HG02884 (cell line): ENCODE data around the gene TBX6.
"Not testable (repeated sequence)": the region's sequence is repeated elsewhere in the genome, so short reads cannot be mapped to it uniquely, and the experiment has no call there.

Experiments used
- ATAC-seq: cut with Tn5 transposase; IDR thresholded peaks from one replicate; pipeline ENCODE4 v1.9.1; 2021; ENCODE audit warnings: mild to moderate bottlenecking, moderate library complexity; ENCODE audit not compliant: unreplicated experiment

TBX6 gene, protein sequence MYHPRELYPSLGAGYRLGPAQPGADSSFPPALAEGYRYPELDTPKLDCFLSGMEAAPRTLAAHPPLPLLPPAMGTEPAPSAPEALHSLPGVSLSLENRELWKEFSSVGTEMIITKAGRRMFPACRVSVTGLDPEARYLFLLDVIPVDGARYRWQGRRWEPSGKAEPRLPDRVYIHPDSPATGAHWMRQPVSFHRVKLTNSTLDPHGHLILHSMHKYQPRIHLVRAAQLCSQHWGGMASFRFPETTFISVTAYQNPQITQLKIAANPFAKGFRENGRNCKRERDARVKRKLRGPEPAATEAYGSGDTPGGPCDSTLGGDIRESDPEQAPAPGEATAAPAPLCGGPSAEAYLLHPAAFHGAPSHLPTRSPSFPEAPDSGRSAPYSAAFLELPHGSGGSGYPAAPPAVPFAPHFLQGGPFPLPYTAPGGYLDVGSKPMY

DNA sequence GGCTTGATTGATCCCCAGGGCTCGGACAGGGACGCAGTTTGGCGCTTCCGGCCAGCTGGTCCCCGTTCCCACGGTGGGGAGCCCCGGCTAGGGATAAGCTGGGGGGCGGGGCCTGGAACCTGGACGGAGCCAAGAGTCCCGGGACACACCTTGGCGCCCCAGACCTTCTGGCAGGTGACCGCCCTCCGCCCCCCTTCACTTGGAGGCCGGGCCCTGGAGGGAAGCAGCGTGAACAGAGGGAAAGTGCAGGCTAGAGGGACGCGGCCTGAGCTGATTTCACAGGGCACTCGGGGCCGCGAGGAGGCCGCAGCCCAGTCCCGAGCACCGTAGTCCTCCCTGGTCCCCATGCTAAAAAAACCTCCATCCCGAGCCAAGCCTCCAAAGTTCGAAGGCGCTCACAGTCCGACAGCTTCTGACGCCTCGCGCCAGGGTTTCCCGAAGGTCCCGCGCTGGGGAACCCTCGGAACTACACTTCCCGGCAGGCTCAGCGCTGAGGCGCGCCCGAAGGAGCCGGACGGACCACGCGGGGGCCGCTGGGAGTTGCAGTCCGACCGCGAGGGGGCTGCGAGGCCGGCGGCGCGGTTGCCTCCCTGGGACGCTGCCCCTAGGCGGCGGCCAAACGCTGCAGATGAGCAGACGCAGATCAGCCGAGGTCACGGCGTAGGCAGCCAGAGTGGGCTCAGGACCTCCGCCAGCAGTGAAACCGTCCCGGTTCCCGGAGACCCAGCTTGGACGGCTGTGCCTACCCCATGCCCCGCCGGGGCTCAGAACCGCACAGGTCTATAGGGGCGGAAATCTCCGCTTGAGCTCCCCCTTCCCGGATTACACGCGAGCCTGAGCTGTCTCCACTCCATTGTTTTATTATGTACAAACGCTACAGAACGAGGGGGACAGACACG lies at the start of gene TBX6:
TSS of gene TBX6 (minus strand) at position 451 of the 899 bp plus-strand sequence. CDS start 731 bp downstream, outside the sequence.
- ATAC-seq = peak; percentile 57

DNA sequence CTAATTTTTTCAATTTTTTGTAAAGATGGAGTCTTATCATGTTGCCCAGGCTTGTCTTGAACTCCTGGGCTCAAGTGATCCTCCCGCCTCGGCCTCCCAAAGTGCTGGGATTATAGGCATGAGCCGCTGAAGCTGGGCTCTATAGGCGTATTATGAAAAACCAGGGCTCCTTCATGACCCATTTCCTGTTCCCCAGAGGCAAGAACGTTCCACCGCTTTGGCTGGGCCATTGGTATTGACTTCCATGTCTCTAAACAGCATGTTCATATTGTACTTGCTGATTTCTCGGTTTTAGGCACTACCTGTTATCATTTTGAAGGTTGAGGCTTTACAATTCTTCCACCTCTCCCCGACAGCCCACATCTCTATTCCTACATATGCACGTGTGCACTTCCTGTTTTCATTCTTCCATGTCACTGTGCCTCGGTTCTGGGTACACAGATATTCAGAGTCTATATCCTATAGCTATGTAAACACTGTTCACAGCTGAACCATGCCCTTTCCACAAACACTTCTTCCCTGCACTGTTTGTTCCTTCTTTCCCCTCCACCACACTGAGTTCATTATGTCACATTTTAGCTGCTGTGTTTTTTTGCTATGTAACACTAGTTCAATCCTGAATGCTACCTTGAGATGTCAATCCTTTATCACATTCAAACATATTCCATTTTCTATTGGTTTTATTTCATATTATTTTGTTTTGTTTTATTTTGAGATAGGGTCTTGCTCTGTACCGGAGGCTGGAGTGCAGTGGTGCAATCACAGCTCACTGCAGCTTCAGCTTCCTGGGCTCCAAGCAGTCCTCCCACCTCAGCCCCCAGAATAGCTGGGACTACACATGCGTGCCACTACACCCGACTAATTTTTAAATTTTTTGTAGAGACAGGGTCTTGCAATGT lies 48.1 kb upstream of the TBX6 start:
- no peak for ATAC-seq

DNA sequence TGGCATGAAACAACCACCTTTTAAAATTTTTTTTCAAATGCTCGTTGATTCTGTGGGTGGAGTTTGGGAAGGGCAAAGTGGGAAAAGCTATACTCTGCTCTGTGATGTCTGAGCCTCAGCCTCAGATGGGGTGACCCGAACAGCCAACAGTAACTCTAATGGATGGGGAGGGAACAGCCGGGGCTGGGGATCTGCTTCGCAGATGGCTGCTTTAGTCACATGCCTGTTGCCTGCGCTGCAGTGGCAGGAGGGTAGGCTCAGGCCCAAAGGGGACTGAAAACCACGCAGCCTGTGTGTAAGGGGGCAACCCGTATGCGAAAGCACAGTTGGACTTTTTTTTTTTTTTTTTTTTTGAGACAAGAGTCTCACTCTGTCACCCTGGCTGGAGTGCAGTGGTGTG lies 46.2 kb upstream of the TBX6 start:
- ATAC-seq = no peak

DNA sequence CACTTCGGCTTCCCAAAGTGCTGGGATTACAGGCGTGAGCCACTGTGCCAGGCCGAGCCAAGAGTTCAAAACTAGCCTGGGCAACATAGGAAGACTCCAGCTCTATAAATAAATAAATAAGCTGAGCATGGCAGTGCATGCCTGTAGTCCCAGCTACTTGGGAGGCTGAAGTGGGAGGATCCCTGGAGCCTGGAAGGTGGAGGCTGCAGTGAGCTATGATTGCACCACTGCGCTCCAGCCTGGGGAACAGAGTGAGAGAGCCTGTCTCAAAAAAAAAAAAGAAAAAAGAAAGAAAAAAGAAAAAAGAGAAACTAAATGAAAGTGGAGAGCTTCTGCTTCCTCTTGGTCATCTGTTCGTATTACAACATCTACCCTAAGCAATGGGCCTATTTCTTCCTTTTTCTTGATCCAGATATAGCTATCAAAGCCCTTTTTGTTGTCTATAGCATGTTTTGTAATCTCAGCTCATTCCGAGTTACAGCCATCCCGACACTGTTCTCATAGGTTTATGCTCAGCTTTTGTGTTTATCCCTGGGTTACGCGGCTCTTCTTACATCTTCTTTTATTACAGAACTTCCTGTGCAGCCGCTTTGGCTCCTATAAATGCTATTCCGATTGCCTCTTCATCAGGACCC lies 45.4 kb upstream of the TBX6 start:
- ATAC-seq = no peak

DNA sequence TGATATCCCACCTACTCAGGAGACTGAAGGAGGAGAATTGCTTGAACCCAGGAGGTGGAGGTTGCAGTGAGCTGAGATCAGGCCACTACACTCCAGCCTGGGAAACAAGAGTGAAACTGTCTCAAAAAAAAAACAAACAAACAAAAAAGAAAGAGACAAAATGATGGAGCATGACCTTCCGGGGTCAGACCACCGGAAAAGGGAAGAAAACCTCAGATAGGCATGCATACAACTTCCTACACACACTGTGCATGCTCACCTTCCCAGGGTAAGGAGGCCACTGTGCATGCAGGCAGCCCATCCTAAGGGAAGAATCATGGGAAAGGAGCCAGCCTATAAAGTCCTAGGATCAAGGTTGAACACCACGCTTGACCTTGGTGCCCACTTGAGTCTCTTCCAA lies 40.9 kb upstream of the TBX6 start:
- no peak for ATAC-seq

DNA sequence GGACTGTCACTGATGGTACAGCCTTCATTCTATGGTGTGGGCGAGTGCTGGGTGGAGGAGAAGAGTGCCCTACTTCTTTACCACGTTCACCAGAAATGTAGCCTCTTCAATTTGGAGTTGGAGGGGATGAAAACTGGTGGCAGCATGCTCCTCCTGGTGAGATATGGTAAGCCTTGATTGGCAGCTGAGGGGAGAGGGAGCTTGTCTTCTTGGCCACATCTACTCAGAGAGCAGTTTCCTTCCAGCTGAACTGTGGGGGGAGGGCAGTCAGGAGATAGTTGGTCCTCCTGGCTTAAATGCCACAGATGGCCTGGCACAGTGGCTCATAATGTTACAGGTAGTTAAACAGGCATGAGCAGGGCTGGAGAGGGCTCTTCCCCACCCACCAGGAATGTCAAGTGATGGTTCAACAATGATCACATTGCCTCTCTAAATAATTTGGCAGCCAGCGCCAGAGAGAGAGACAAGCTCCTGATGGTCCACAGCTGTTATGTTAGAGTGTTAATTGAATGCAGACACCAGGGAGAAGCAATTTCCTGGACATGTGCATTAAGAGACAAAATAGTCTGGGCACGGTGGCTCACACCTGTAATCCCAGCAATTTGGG lies 40.2 kb upstream of the TBX6 start:
- ATAC-seq = no peak

DNA sequence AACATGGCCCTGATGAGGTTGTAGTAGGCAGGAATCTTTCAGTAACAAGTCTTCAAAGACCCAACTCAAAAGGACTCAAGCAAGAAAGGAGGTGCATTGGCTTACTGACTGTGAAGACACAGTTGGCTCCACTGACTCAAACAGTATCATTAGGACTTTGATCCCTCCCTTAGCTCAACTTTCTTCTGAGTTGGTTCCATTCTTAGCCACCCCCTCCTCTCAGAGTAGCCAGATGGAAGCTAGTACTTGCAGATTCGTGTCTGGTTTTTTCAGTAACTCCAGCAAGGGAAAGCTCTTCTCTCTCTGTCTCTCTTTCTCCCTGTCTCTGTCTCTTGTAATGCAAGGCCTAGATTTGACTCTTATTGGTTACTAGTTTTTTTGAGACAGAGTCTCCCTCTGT lies 36.3 kb upstream of the TBX6 start:
- ATAC-seq = no peak

DNA sequence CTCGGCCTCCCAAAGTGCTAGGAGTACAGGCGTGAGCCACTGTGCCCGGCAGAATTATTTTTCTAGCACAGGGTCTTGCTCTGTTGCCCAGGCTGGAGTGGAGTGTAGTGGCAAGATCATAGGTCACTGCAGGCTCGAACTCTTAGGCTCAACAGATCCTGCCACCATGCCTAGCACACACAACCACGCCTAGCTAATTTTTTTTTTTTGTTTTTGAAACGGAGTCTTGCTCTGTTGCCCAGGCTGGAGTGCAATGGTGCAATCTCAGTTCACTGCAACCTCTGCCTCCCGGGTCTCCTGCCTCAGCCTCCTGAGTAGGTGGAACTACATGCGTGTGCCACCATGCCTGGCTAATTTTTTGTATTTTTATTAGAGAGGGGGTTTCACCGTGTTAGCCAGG lies 34.0 kb upstream of the TBX6 start:
- ATAC-seq = not testable (repeated sequence)

DNA sequence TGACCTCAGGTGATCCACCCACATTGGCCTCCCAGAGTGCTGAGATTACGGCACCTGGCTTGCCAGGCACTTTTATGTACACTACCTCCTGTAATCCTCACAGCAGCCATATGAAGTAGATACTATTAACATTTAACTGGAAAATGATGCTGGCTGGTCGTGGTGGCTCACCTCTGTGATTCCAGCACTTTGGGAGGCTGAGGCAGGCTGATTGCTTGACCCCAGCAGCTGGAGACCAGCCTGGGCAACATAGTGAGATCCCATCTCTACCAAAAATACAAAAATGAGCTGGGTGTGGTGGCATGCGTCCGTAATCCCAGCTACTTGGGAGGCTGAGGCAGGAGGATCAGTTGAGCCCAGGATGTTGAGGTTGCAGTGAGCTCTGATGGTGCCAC lies 33.3 kb upstream of the TBX6 start:
- ATAC-seq = no peak

DNA sequence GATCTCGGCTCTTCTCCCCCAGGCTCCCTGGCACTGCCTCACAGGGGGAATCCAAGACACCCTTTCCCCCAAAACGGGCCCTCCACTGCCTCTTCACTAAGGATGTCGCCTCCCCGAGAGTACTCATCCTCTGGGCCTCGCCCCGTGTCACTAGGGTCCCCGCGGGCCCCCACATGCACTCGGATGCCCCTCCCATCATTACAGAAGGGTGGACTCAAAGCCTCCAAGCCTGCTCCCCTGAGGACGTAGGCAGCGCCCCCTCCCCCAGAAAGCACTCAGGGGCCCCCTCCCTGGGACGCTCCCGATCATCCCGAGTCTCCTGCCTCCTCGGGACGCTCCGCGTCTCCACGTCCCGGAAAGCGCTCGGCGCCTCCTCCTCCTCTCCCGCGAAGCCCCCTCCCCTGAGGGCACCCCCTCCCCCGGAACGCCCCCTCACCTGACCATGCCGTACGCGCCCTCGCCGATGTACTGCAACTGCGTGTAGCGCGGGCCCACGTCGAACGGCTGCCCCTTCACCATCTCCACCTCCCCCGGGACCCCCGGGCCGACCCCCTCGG lies 31.0 kb upstream of the TBX6 start:
- no peak for ATAC-seq

DNA sequence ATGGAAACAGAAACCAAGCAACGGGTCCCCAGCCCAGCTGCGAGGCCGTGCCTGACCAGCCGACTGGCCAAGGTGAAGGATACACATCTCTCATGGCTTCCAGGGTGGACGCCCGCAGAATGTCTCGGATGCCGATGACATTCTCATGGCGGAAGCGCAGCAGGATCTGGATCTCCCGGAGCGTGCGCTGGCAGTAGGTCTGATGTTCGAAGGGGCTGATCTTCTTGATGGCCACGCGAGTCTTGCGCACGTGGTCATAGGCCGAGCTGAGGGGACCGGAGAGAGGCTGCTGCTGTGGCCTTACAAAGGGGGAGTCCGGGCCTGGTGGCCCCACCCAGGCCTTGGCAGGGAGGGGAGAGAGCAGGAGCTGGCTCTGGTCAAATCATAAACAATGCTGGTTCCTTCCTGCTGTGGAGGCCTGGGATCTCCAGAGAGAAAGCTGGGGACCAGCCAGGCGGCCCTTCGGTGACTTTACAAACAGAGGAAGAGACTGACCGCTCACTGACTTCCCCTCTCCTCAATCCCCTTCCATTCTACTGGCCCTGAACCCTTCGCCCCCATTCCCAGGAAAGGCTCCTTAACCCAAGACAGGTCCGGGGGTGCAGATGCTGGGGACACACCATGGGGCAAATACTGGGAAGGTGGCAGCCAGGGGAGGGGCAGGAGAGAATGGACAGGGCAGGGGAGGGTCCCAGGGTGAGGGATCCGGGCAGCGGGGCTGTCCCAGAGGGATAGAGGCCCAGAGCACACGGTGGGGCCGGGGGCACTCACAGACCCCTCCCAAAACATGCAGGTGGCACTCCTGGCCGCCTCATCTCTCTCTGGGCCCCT lies 30.2 kb upstream of the TBX6 start:
- ATAC-seq = no peak

DNA sequence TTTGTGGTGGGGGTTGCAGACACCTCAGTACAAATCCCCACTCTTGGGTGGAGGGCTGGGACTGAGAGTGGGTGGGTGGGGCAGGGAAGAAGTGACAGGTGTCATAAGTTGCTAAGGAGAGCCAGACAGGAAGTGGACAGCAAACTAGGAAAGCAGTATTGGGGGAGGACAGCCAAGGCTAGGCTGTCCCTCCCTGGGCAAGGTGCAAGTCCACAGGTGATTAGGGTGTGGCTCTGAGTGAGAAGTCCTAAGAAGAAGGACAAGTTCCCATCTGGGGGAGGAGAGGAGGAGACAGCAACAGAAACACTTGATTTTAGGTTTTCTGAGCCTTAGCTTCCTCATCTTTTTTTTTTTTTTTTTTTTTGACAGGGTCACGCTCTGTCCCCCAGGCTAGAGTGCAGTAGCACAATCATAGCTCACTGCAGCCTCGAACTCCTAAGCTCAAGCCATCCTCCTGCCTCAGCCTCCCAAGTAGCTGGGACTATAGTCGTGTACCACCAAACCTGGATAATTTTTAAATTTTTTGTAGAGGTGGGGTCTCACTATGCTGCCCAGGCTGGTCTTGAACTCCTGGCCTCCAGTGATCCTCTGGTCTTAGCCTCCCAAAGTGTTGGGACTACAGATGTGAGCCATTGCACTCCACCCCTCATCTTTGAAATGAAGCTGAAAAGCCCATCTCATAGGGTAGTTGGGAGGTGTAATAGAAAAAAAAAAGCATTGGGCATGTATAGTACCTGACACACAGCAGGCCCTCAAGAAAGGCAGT lies 28.8 kb upstream of the TBX6 start:
- ATAC-seq = no peak

DNA sequence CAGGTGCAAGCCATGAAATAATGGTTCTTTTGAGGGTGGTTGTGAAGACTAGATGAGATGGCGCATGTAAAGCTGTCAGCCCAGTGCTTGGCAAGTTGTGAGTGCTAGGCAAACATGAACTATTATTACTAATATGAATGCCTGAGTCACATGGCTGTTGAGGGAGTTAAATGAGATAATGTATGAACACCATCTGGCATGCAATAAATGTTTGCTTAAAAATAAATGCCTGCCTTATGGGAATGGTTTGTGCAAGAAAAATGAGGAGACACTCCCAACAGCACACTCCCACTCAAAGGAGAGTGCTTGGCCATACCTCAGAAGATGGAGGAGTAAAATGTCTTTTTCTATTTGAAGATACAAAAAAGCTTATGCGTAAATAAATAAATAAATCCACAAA lies 27.7 kb upstream of the TBX6 start:
- ATAC-seq = no peak

DNA sequence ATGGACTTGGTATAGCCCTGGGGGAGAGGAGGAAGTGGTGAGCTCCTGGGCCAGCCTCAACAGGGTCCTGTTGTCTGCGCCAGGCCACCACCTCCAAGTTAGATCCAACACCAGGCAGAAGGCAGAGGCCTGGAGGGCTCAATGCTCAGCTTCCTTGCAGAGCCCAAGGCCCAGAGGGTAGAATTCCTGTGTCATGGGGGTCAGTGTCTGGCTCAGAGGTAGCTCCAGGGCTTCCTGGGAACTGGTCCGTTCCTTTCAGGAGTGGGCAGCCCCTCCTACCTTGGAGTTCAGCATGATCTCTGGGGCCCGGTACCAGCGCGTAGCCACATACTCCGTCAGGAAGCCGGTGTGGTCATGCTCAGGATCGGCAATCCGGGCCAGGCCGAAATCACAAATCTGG lies 26.0 kb upstream of the TBX6 start:
- ATAC-seq = no peak

DNA sequence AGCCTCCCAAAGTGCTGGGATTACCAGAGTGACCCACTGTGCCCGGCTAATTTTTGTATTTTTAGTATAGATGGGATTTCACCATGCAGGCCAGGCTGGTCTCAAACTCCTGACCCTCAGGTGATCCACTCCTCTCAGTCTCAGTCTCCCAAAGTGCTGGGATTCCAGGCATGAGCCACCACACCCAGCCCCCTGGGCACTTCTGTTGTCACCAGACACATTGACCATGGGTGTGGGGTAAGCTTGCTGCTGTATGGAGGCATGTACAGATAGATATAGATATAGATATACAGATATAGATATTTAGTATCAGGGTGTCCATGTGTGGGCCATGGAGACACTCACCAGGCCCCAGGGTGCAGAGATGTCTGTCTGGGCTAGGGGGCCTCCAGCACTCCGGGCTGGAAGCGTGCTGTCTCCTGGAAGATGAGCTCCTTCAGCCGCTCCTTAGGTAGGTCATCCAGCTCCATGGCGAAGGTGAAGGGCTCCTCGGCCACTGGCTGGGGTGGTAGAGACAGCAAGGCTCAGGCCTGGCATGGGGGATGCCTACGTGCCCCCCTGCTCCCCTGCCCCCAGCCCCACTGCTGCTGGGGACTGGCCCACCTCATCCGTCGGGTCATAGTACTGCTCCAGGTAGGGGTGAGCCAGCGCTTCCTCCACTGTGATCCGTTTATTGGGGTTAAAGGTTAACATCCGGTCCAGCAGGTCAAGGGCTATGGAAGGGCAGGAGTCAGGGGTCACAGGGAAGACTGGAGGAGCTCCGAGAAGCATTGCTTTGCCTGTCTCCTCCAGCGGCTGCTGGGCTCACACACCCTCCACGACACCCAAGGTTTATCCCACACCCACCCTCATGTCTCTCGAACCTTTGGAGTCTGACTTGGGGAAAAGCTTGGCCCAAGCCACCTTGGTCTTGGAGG lies 24.8 kb upstream of the TBX6 start:
- no peak for ATAC-seq

DNA sequence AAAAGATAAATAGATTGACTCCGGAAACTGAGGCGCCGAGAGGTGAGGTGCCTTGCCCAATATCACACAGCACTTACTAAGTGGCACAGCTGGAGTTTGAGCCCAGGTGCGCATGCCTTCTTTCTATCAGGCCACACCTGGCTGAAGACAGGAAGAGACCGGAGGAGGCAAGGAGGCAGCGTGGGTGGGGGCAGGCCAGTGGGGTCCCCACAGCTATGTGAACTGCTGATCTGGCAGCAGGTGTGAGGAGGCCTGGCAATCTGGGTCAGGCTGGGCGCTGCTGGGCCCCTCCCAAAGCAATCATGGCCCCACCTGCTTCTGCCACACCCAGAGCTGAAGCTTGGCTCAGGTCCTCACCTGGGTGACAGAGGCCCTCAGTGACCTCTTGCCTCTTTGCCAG lies 23.5 kb upstream of the TBX6 start:
- ATAC-seq = no peak

DNA sequence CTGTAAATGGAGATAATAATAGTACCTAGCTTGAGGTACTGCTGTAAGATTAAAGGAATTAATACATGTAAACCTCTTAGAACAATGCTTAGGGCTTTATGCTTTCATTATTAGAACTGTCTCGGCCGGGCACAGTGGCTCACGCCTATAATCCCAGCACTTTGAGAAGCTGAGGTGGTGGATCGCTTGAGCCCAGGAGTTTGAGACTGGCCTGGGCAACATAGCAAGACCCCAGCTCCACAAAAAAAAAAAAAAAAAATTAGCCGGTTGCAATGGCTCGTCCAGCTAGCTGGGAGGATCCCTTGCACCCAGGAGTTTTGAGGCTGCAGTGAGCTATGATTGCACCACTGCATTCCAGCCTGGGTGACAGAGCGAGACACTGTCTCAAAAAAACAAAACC lies 23.1 kb upstream of the TBX6 start:
- ATAC-seq = not testable (repeated sequence)
